K562 (cell line): ENCODE results near the gene PCMTD2. TPM values are rescaled to one million over a fixed set of nuclear protein-coding genes. Genes with fewer than 3 reads are reported as not detected.
"Not testable (repeated sequence)": the region's sequence is repeated elsewhere in the genome, so short reads cannot be mapped to it uniquely, and the experiment has no call there.

Experiments
- ATAC-seq: fragments of 200-7000 bp; cut with Tn5 transposase; 3 replicates; pipeline ENCODE4 v1.9.1; 2020; ENCODE audit warnings: moderate library complexity
- BruUV-seq: library from RNA; stranded (reverse); fragments of 400-500 nt; replicated peaks from 2 replicates; lab custom pipeline; 2021; lab: Mats Ljungman, UMichigan
- CTCF ChIA-PET: fragments of 300-600 bp; formaldehyde crosslinking; extraction: SDS; loops from one replicate; lab custom pipeline; 2021; ENCODE audit warnings: low intra/inter-chr PET ratio; lab: Yijun Ruan, JAX
- POLR2A ChIA-PET: fragments of 300-600, 350-650 bp; sonication (Branson Sonifier 250); formaldehyde crosslinking; extraction: SDS; loops from one replicate; lab custom pipeline; 2021; ENCODE audit warnings: antibody characterized with exemption, inconsistent platforms; lab: Yijun Ruan, JAX
- DNase-seq, 4 experiments: peaks; one replicate each; pipeline versions ENCODE4 v3.0.0 to v3.0.0-alpha.2; 2011 to 2018; ENCODE audit warnings: low spot score in 3 of 4, mixed read lengths in 3 of 4; ENCODE audit errors: extremely low read depth in 1 of 4
- FAIRE-seq: peaks from 2 replicates; lab custom pipeline; 2011; peaks lifted over from hg19 to GRCh38; lab: Jason Lieb, UNC
- H2AFZ ChIP-seq: 2 replicates; pipeline ENCODE4 v1.6.0; 2011; ENCODE audit warnings: low read depth, low read length, control low read depth, inconsistent platforms
- H3K27ac ChIP-seq: fragments of 200-600 bp; 3 replicates; pipeline ENCODE4 v1.8.0; 2011; ENCODE audit warnings: low read depth, mild to moderate bottlenecking, control low read depth, inconsistent platforms, low read length, moderate library complexity, mixed read lengths; ENCODE audit errors: extremely low read depth
- H3K27me3 ChIP-seq, 2 experiments: fragments of 300-600 bp in 1 of 2; 2 replicates in 1 of 2; 3 replicates in 1 of 2; pipeline versions ENCODE4 v1.6.0 to v1.8.0; 2011; ENCODE audit warnings: inconsistent platforms in 2 of 2, low read length in 2 of 2, mild to moderate bottlenecking in 1 of 2, mixed read lengths in 1 of 2, moderate library complexity in 1 of 2; ENCODE audit not compliant: control insufficient read depth in 2 of 2, insufficient read depth in 2 of 2
- H3K36me3 ChIP-seq: fragments of 300-600 bp; 3 replicates; pipeline ENCODE4 v1.8.0; 2011; ENCODE audit warnings: mild to moderate bottlenecking, low read length, inconsistent platforms; ENCODE audit not compliant: control insufficient read depth, insufficient read depth
- H3K4me1 ChIP-seq, 2 experiments: fragments of 200-600 bp in 1 of 2; replicated peaks in 1 of 2; 2 replicates in 1 of 2; 3 replicates in 1 of 2; pipeline versions ENCODE4 v1.5.1 to v1.8.0; 2011; ENCODE audit warnings: inconsistent platforms in 2 of 2, low read length in 2 of 2, mild to moderate bottlenecking in 1 of 2, mixed read lengths in 1 of 2, moderate library complexity in 1 of 2; ENCODE audit not compliant: control insufficient read depth in 2 of 2, insufficient read depth in 2 of 2
- H3K4me2 ChIP-seq: 2 replicates; pipeline ENCODE4 v1.6.1; 2011; ENCODE audit warnings: low read length, control low read depth, inconsistent platforms, mixed read lengths; ENCODE audit not compliant: insufficient read depth
- H3K4me3 ChIP-seq: fragments of 200-600 bp; sonication (generic), shearing (Covaris generic); 2 replicates; pipeline ENCODE4 v1.5.1; 2016; ENCODE audit warnings: control low read depth, inconsistent platforms
- H3K79me2 ChIP-seq: fragments of 200-600 bp; 3 replicates; pipeline ENCODE4 v1.8.0; 2011; ENCODE audit warnings: low read length, inconsistent platforms; ENCODE audit not compliant: control insufficient read depth, insufficient read depth
- H3K9ac ChIP-seq, 2 experiments: 2 replicates each; pipeline versions ENCODE4 v1.6.0 to v1.6.1; 2011; ENCODE audit warnings: low read depth in 2 of 2, low read length in 2 of 2, control low read depth in 1 of 2, inconsistent platforms in 1 of 2, mild to moderate bottlenecking in 1 of 2, mixed read lengths in 1 of 2; ENCODE audit not compliant: insufficient read depth in 1 of 2
- H3K9me1 ChIP-seq: one replicate; pipeline ENCODE4 v1.6.0; 2011; ENCODE audit warnings: inconsistent platforms, mild to moderate bottlenecking, low read length, moderate library complexity; ENCODE audit not compliant: control insufficient read depth, insufficient read depth
- H3K9me3 ChIP-seq: replicated peaks from 2 replicates; pipeline ENCODE4 v1.5.1; 2011; ENCODE audit warnings: low read depth, low read length, inconsistent platforms; ENCODE audit not compliant: control insufficient read depth, insufficient read depth
- H4K20me1 ChIP-seq: replicated peaks from 2 replicates; pipeline ENCODE4 v1.6.1; 2011; ENCODE audit warnings: low read length, inconsistent platforms, mixed read lengths; ENCODE audit not compliant: control insufficient read depth, insufficient read depth
- ARID1B ChIP-seq: fragments of 450-650 bp; IDR thresholded peaks from 2 replicates; pipeline ENCODE4 v1.6.1; 2016; ENCODE audit warnings: antibody characterized with exemption, mild to moderate bottlenecking, inconsistent platforms
- C11orf30 ChIP-seq: fragments of 450-650 bp; IDR thresholded peaks from 2 replicates; pipeline ENCODE4 v1.6.1; 2016; ENCODE audit warnings: low read depth, mild to moderate bottlenecking
- CBFA2T2 ChIP-seq: fragments of 450-650 bp; conservative IDR thresholded peaks from 2 replicates; pipeline ENCODE4 v1.6.1; 2017; ENCODE audit warnings: mild to moderate bottlenecking
- CBFA2T3 ChIP-seq: fragments of 450-650 bp; IDR thresholded peaks from 2 replicates; pipeline ENCODE4 v1.6.1; 2017
- DPF2 ChIP-seq: fragments of 450-650 bp; IDR thresholded peaks from 2 replicates; pipeline ENCODE4 v1.6.1; 2016
- MAFG ChIP-seq: fragments of 450-650 bp; conservative IDR thresholded peaks from 2 replicates; pipeline ENCODE4 v1.6.1; 2016; ENCODE audit warnings: missing genetic modification characterization, missing compliant biosample characterization
- MEIS2 ChIP-seq: fragments of 450-650 bp; IDR thresholded peaks from 2 replicates; pipeline ENCODE4 v1.6.1; 2014; ENCODE audit warnings: mild to moderate bottlenecking; ENCODE audit not compliant: partially characterized antibody
- NCOR1 ChIP-seq: fragments of 450-650 bp; IDR thresholded peaks from 2 replicates; pipeline ENCODE4 v1.6.1; 2016; ENCODE audit warnings: mild to moderate bottlenecking, moderate library complexity
- NFE2 ChIP-seq: IDR thresholded peaks from 2 replicates; pipeline ENCODE4 v1.6.1; 2014; ENCODE audit warnings: antibody characterized with exemption, low read depth
- NFIC ChIP-seq: fragments of 450-650 bp; IDR thresholded peaks from 2 replicates; pipeline ENCODE4 v1.6.1; 2017; ENCODE audit warnings: mild to moderate bottlenecking, inconsistent platforms
- SMARCA4 ChIP-seq: fragments of 450-650 bp; IDR thresholded peaks from 2 replicates; pipeline ENCODE4 v1.6.1; 2016
- SMARCC2 ChIP-seq: fragments of 450-650 bp; IDR thresholded peaks from 2 replicates; pipeline ENCODE4 v1.6.1; 2017; ENCODE audit warnings: antibody characterized with exemption, moderate library complexity, mild to moderate bottlenecking, low read depth
- SMARCE1 ChIP-seq: fragments of 450-650 bp; IDR thresholded peaks from 2 replicates; pipeline ENCODE4 v1.7.1; 2016; ENCODE audit warnings: mild to moderate bottlenecking
- TAL1 ChIP-seq: fragments of 450-650 bp; IDR thresholded peaks from 2 replicates; pipeline ENCODE4 v1.6.1; 2016; ENCODE audit warnings: mild to moderate bottlenecking
- TCF3 ChIP-seq: sonication (generic); formaldehyde crosslinking; IDR thresholded peaks from 2 replicates; pipeline ENCODE4 v1.4.0; 2020; ENCODE audit warnings: mild to moderate bottlenecking, missing genetic modification reagents
- TEAD4 ChIP-seq, 2 experiments: sonication (generic) in 1 of 2; formaldehyde crosslinking in 1 of 2; IDR thresholded peaks; 2 replicates each; pipeline versions ENCODE4 v1.6.1 to v1.8.0; 2012 to 2022; ENCODE audit warnings: borderline replicate concordance in 1 of 2, inconsistent platforms in 1 of 2, low read length in 1 of 2, mild to moderate bottlenecking in 1 of 2, missing genetic modification reagents in 1 of 2
- TRIM24 ChIP-seq, 2 experiments: fragments of 450-650 bp; IDR thresholded peaks; 2 replicates each; pipeline ENCODE4 v1.6.1; 2016
- ZNF316 ChIP-seq: fragments of 450-650 bp; IDR thresholded peaks from 2 replicates; pipeline ENCODE4 v1.6.1; 2016
- WGBS: fragments of 100-300 bp; shearing (Covaris generic); methylation state at CpG from one replicate; pipeline ENCODE4 v1.1.6; 2016; ENCODE audit warnings: low coverage, mixed read lengths; ENCODE audit not compliant: insufficient coverage; ENCODE audit errors: missing lambda C conversion rate; 5-methylcytosine and 5-hydroxymethylcytosine counted together
- in situ Hi-C: fragments of 300-500 bp; cut with MboI; formaldehyde crosslinking; loops from 4 replicates; pipeline ENCODE4 v1.15.0; 2018; ENCODE audit warnings: inconsistent platforms, mixed read lengths
- intact Hi-C: fragments of 100-400 bp; cut with micrococcal nuclease; formaldehyde crosslinking; loops from 2 replicates; pipeline ENCODE4 v1.14.2; 2022
- polyA plus RNA-seq, 8 experiments: library from polyadenylated mRNA; depleted of rRNA in 4 of 8; stranded (reverse) in 5 of 8; unstranded in 3 of 8; fragments of >200 nt; fragmentation: Nextera tagmentation in 2 of 8; fragmentation: Illumina TruSeq in 1 of 8; extraction: Ambion mirVana in 2 of 8; extraction: Trizol in 1 of 8; gene quantifications; 2 replicates each; pipeline versions ENCODE4 v1.2.1 to v1.2.3, GENCODE V29; 2011 to 2014; ENCODE audit warnings: inconsistent platforms in 1 of 8, missing spikeins in 1 of 8
- total RNA-seq, 7 experiments: library from RNA; depleted of rRNA in 6 of 7; stranded (reverse); fragments of >200 nt in 6 of 7; fragmentation: Illumina TruSeq in 2 of 7; extraction: Trizol in 2 of 7; gene quantifications; 2 replicates each; pipeline versions ENCODE4 v1.2.1 to v1.2.3, GENCODE V29; 2011 to 2021; ENCODE audit warnings: low replicate concordance in 1 of 7

PCMTD2 gene
- total and polyA plus RNA-seq, 9 of the 15 experiments (the other 6 are each of a cell fraction or from before 2014, with no cell fraction given) = 11.3 to 49.3 (median 28.4) TPM

DNA sequence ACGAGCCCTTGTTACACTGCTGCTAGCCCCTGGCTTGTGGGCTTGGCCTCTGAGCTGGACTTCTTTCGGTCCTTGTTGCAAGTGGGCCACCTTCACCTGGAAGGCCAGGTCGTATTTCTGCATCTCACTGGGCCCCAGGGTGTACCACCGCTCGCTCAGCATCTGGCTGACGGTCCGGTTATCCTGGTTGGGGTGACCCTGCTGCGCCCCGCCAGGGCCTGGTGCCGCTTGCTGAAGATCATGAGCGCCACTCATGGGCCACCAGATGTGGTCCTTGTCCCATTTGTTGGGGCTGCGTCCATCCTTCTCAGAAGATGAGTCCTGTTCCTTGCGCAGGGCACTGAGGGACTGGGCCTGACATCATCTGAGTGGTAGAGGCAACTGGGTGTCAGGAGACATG lies 36.6 kb downstream of the PCMTD2 start:
- H3K9me1 ChIP-seq, in situ Hi-C loops, DNase-seq, H3K27me3 ChIP-seq, H2AFZ ChIP-seq, H3K4me3 ChIP-seq, H3K36me3 ChIP-seq, intact Hi-C loops, H3K79me2 ChIP-seq, H3K4me1 ChIP-seq, H3K9ac ChIP-seq, H4K20me1 ChIP-seq, FAIRE-seq, BruUV-seq, H3K9me3 ChIP-seq, H3K27ac ChIP-seq, H3K4me2 ChIP-seq, ATAC-seq, POLR2A ChIA-PET, CTCF ChIA-PET: not testable (repeated sequence)
- 92% methylated on average over 4 of the region's 13 CpGs for WGBS

GRCh38 chr20:64303086-64303485 lies 47.5 kb downstream of the PCMTD2 start:
- in situ Hi-C loops; H3K79me2 ChIP-seq; ATAC-seq; H3K9me3 ChIP-seq; H3K9ac ChIP-seq; FAIRE-seq; H3K4me2 ChIP-seq; POLR2A ChIA-PET; H3K36me3 ChIP-seq; H3K4me3 ChIP-seq; H3K27ac ChIP-seq; intact Hi-C loops; H4K20me1 ChIP-seq; H3K4me1 ChIP-seq; CTCF ChIA-PET; DNase-seq; H3K27me3 ChIP-seq; H2AFZ ChIP-seq; H3K9me1 ChIP-seq; BruUV-seq; TF ChIP-seq TEAD4 (CRISPR knock-in tag; IDR thresholded peaks at IDR 0.05; ENCODE audit: borderline replicate concordance): not testable (repeated sequence)
- peak; percentile 89 for TF ChIP-seq CBFA2T3
- TF ChIP-seq TCF3 (CRISPR knock-in tag) = peak; percentile 71
- peak; percentile 74 for TF ChIP-seq NCOR1
- peak; percentile 24 for TF ChIP-seq MEIS2
- TF ChIP-seq C11orf30 = peak; percentile 13; the same call in 1 of the 2 replicates
- TF ChIP-seq NFE2 = peak; percentile 13; the same call in 1 of the 2 replicates
- TF ChIP-seq TAL1 = peak; percentile 72
- peak; percentile 15; the same call in 1 of the 2 replicates for TF ChIP-seq TEAD4 (IDR thresholded peaks at IDR 0.05; ENCODE audit: low read length)
- peak; percentile 47; the same call in 1 of the 2 replicates for TF ChIP-seq DPF2
- TF ChIP-seq ZNF316 = 0 out of 2 replicates have a peak, but pooled peaks have one; percentile 24
- peak; percentile 45; the same call in 1 of the 2 replicates for TF ChIP-seq NFIC
- TF ChIP-seq SMARCA4 = peak; percentile 41; the same call in 1 of the 2 replicates
- TF ChIP-seq CBFA2T2 = peak; percentile 85
- TF ChIP-seq MAFG = 0 out of 2 replicates have a peak, but pooled peaks have one; percentile 14
- TF ChIP-seq ARID1B = peak; percentile 77
- 0 out of 2 replicates have a peak, but pooled peaks have one; percentile 27 for TF ChIP-seq SMARCC2
- peak; percentile 28; the same call in 1 of the 2 replicates for TF ChIP-seq SMARCE1
- peak; percentile 47 to 59; a peak in 2 of 4 replicates for TF ChIP-seq TRIM24 (IDR thresholded peaks at IDR 0.05)
- 17% methylated on average over 1 of the region's 2 CpGs for WGBS
